GM18498 (cell line): ENCODE data around the gene HIP1.
"Not testable (repeated sequence)": the region's sequence is repeated elsewhere in the genome, so short reads cannot be mapped to it uniquely, and the experiment has no call there.

Experiments
- ATAC-seq: cut with Tn5 transposase; IDR thresholded peaks from one replicate; pipeline ENCODE4 v1.9.1; 2021; ENCODE audit warnings: mild to moderate bottlenecking, moderate library complexity; ENCODE audit not compliant: unreplicated experiment

HIP1 gene

GRCh38 chr7:75583255-75583654 lies 155.5 kb downstream of the HIP1 start:
- ATAC-seq: no peak

GRCh38 chr7:75579899-75580298 lies 158.8 kb downstream of the HIP1 start:
- ATAC-seq: no peak

- ATAC-seq: no peak
These were observed 160.7 kb downstream of the HIP1 start for GRCh38 chr7:75578081-75578480.

DNA sequence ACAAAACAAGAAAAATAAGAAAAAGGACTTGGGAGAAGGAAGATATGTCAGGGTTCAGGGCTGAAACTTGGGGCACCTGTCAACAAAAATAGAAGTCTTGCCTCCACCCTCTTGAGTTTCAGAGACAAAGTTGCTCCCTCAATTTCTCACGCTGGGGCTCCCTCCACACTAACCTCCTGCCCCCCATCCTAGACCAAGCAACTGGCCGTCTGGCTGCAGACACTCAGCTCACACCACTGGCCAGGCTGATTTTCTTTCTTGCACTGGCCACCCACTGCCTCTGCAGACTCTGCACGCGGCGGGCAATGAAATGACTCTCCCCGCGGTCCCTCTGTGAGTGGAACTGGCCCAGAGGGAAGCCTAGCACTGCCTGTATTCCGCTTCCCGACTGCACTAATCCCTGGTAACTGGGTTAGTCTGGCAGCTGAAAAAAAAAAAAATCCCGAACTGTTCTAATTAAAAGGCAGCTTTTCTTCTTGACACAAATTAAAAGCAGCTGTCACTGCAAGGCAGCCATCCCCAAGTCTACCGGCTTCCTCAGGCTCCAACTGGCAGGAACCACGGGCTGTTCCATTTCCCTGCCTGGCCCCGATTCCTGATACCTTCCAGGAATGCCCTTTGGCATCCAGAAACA lies 163.1 kb downstream of the HIP1 start:
- ATAC-seq: no peak

DNA sequence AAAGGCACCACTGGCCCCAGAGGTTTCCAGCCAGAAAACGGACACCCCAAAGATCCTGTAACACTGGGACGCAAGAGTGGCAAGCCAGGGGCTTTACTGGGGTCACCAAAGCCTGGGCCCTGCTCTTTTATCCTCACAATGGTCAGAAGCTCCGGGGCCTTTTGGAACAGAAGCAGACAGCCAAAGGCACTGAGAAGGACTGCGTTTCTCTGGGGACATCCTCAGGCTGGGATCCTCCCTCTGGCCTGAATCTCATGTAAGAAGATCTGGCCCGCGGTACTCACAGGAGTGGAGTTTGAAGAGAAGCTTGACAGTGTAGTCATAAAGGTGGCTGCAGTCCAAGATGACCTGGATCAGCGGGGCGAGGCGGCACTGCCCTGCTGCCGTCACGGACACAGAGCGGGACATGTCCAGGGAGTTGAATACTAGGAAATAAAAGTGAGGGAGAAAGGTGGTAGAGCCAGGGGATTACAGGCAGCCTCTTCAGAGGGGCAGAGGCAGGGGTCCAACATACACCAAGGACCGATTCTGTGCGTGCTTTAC lies 165.2 kb downstream of the HIP1 start:
- no peak for ATAC-seq

DNA sequence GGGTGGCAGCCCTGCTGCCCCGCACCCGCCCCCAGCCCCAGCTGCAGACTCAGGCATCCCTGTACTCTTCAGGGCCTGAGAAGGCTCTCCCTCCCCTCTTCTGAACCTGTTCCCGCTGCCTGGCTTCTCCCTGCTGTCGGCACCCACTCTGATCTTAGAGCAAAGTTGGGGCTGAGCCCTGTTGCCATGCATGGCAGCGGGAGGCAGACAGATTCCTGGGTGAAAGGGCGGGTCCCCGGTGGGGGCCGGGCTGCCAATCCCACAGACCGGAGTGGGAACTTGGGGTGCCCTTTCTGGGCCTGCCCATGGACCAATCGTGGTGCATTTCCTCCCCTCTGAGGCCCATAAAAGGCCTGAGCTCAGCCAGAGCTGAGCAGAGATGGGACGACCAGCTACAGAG lies 165.9 kb downstream of the HIP1 start:
- ATAC-seq: no peak

GRCh38 chr7:75572396-75572795 lies 166.3 kb downstream of the HIP1 start:
- ATAC-seq: no peak

DNA sequence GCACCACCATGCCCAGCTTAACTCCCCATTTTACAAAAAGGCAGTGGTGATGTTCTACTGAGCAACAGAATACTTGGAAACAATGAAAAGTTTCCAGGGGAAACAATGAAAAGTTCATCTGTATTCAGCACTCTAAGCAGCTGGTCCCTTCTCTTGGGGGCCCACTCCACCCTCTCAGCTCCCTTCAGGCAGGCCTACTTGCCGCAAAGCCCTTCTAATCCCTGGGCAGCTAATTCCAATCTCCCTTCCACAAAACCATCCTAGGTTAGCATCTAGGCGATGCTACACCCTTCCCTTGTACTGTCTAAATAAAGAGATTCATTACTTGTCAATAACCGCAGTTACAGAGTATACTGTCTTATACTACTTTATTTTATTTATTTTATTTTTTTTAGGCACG lies 167.5 kb downstream of the HIP1 start:
- ATAC-seq: no peak

- not testable (repeated sequence) for ATAC-seq
These were observed 169.0 kb downstream of the HIP1 start for GRCh38 chr7:75569629-75570282.

DNA sequence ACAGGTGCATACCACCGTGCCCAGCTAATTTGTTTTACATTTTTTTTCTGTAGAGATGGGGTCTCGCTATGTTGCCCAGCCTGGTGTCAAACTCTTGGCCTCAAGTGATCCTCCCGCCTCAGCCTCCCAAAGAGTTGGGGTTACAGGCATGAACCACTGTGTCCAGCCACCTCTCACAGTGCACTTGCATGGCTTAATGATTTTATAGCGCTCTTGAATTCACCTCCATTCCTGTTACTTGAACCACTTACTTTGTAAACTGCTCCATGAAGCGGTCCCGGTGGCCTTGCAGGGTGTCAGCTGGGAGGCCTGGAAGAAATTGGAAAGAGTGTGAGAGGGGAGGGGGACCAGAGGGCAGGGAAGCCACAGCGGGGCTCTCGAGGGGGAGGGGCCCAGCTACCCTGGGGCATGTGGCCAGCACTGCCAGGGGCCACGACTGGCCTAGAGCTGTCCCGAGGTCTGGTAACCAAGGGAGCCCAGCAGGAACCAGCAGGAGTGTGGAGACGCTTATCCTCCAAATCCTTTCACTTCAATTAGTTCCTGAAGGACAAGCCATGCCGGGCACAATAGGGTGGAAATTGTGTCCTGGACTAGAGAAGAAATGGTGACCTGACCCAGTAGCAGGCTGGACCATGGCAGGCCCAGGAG lies 170.7 kb downstream of the HIP1 start:
- no peak for ATAC-seq

DNA sequence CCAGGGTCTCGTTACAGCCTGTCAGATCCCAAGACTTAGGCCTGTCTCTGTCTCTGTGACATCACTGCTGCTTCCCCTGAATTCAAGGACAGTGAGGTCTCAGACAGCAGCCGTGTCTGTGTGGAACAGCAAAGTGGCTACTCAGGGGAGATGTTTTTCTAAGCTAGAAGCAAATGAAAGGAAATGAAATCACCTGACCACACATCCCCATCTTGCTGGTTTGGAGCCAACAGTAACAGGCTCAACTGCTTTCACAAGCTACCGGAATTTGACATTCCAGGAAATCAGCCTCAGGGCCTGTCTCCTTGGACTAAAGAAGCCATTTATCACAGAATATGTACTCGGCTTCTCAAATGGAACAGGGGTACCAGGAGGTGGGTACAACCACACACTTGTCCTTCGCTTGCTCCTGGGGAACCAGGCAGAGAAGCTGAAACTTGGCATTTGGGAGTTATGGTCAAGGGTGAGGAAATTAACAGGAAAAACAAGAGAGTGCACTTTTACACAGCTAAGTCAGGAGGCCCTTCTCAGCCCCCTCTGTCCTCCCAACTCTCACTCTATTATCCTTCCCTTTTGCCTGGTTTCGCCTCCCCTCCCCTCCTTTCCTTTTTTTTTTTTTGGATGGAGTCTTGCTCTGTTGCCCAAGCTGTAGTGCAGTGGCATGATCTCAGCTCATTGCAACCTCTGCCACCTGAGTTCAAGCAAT lies 173.5 kb downstream of the HIP1 start:
- no peak for ATAC-seq

DNA sequence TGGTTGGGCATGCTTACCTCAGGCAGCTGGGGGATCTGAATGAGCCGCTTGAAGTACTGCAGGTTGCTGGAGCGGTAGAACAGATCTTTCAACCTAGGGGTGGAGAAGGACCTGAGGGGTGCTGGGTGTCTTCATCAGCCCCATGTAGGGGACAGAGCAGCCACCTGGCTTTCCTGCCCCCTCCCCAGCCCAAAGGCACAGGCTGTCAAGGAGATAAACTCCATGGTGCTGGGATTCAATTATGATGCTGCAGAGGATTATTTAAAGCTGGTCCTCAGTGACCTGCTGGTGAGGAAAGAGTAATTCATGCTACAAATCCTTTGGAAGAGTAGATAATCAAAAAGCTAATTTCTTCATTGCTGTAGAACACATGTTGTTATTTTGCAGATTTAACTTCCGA lies 175.6 kb downstream of the HIP1 start:
- ATAC-seq: no peak

DNA sequence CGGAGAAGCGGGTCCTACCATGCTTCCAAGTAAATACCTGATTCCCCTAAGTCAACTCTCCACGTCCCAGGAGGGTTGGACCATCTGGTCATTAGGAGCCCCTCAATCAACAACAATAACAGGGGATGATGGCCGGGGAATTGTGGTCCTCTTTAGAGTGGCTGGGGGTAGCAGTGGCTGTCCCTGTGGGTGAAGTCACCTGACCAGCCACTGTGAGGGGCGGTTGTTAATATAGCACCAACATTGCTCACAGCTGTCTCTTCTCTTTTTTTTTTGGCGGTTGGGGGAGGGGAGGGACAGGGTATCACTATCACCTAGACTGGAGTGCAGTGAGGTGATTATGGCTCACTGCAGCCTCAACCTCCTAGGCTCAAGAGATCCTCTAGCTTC lies 178.8 kb downstream of the HIP1 start:
- ATAC-seq: no peak

- no peak for ATAC-seq
These were observed 179.3 kb downstream of the HIP1 start for GRCh38 chr7:75559355-75559975.

DNA sequence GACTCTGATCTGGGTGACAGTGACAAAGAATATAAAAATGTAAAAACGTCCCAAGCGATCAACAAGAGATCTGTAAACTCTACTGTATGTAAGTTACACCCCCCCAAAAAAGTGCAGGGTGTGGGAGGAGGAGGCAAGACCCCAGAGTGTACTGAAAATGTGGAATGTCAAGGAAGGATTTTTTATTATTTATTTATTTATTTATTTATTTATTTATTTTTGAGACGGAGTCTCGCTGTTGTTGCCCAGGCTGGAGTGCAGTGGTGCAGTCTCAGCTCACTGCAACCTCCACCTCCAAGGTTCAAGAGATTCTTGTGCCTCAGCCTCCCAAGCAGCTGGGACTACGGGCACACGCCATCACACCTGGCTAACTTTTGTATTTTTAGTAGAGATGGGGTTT lies 181.9 kb downstream of the HIP1 start:
- not testable (repeated sequence) for ATAC-seq

GRCh38 chr7:75555736-75556135 lies 183.0 kb downstream of the HIP1 start:
- ATAC-seq: no peak

DNA sequence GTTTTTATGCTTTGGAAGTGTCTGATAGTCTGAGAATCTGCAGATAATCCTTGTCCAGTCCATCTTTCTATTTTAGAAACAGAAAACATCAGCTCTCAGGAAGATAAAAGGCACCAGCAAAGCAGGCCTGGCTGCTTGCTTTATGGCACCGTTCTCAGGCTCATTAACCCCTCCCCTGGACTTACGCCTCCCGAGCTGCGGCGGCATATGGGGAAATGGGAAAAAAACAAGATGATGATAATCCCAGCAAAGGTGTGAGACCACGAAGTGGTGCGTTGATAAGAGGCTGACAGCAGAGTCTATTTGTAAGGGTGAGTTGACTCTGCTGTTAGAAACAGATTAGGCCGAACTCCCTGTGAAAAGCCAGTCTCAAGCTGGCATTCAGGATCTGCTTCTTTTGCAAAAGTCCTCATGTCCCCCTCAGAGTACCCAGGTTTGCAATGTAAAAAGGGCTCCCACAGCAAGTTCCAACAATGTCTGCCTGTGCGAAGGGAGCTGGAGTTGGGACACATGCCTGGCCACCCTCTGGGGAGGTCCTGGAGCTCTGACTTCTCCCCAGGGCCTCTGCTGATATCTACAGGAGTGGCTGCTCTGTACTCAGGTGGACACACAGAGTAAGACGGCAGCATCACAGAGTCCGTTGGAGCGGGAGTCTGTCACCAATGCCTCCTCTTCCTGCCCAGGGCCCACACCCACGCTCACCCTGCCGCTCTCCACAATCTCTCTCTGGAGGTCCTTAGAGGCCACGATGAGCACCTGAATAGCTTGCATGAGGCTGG lies 192.3 kb downstream of the HIP1 start:
- ATAC-seq: no peak

DNA sequence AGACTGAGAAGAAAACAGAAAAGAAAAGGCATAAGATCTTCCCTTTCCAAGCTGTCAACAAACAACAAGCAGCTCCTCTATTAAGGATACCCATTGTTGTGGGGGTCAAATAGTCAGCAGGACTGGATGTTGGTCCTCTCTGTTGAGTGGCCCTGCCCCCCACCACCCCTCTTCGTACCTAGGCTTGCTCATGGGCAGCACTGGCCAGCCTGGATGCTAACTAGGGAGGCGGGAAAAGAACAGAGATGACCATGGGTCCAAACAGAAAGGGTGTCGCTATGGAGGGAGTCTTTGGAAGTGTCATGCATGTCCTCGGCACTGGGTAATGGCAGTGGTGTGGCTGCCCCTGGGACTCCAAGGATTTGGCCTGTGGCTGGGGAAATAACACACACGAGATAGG lies 201.0 kb downstream of the HIP1 start:
- no peak for ATAC-seq

- no peak for ATAC-seq
These were observed 201.7 kb downstream of the HIP1 start for GRCh38 chr7:75536940-75537538.

DNA sequence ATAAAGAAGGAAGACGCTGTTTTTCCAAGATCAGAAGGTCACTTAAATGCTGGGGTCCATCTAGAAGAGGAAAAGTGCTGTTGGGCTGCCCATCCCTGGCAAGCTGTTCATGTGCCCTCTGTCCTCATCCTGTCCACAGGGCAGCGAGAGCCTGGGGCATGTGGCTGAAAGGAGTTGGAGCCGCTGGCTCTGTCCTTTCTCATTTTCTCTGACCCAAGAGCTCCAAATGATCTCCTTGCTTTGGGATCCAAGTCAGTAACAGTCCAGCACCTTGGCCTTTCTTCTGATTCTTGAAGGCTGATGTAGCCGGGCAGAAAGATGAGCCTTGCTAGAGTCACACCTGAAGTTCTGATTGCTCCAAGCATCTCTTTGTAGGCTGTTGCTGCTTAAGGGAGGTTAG lies 202.2 kb downstream of the HIP1 start:
- no peak for ATAC-seq
